IMR-90 (cell line): ENCODE measurements around the gene POLR3A. TPM values are rescaled to one million over a fixed set of nuclear protein-coding genes. Genes with fewer than 3 reads are reported as not detected.

Experiments used
- ATAC-seq: fragments of 200-7000 bp; cut with Tn5 transposase; 2 replicates; pipeline ENCODE4 v1.9.1; 2020; ENCODE audit warnings: low read depth, mild to moderate bottlenecking, moderate library complexity
- BruUV-seq: library from RNA; stranded (reverse); fragments of 400-500 nt; replicated peaks from 2 replicates; lab custom pipeline; 2021; lab: Mats Ljungman, UMichigan
- CTCF ChIA-PET: fragments of 300-600 bp; formaldehyde crosslinking; extraction: SDS; loops from one replicate; lab custom pipeline; 2021; ENCODE audit warnings: antibody characterized with exemption; lab: Yijun Ruan, JAX
- POLR2A ChIA-PET: fragments of 300-600 bp; sonication (Branson Sonifier 250); formaldehyde crosslinking; loops from one replicate; lab custom pipeline; 2022; ENCODE audit warnings: antibody characterized with exemption; ENCODE audit not compliant: unreplicated experiment; lab: Charles Lee
- DNase-seq: peaks from one replicate; pipeline ENCODE4 v3.0.0; 2013
- H2AFZ ChIP-seq: replicated peaks from 2 replicates; pipeline ENCODE3; 2013; ENCODE audit warnings: low read length, mild to moderate bottlenecking; ENCODE audit not compliant: poor library complexity
- H2AK5ac ChIP-seq: 2 replicates; pipeline ENCODE4 v1.6.1; 2013; ENCODE audit warnings: low read depth, low read length, inconsistent platforms
- H2AK9ac ChIP-seq: replicated peaks from 2 replicates; pipeline ENCODE3; 2013; ENCODE audit warnings: mild to moderate bottlenecking, low read depth, low read length, moderate library complexity; ENCODE audit not compliant: poor library complexity
- H2BK120ac ChIP-seq: 2 replicates; pipeline ENCODE4 v1.6.1; 2013; ENCODE audit warnings: low read depth, low read length, inconsistent platforms
- H2BK15ac ChIP-seq: 3 replicates; pipeline ENCODE4 v1.6.1; 2013; ENCODE audit warnings: low read depth, low read length, inconsistent platforms
- H2BK20ac ChIP-seq: 2 replicates; pipeline ENCODE4 v1.6.1; 2013; ENCODE audit warnings: low read depth, mild to moderate bottlenecking, inconsistent platforms, low read length, moderate library complexity
- H2BK5ac ChIP-seq: 2 replicates; pipeline ENCODE4 v1.6.1; 2013; ENCODE audit warnings: mild to moderate bottlenecking, low read depth, low read length, inconsistent platforms; ENCODE audit not compliant: poor library complexity, severe bottlenecking
- H3K14ac ChIP-seq: replicated peaks from 2 replicates; pipeline ENCODE4 v1.6.1; 2013; ENCODE audit warnings: low read depth, low read length, inconsistent platforms
- H3K18ac ChIP-seq: 2 replicates; pipeline ENCODE4 v1.6.1; 2013; ENCODE audit warnings: low read depth, low read length, control low read depth
- H3K23ac ChIP-seq: 2 replicates; pipeline ENCODE4 v1.6.1; 2013; ENCODE audit warnings: low read depth, low read length, inconsistent platforms
- H3K27ac ChIP-seq: 2 replicates; pipeline ENCODE4 v1.5.1; 2013; ENCODE audit warnings: mild to moderate bottlenecking, control low read depth, low read length; ENCODE audit not compliant: insufficient read depth
- H3K27me3 ChIP-seq: 2 replicates; pipeline ENCODE4 v1.6.1; 2013; ENCODE audit warnings: low read length; ENCODE audit not compliant: control insufficient read depth, insufficient read depth
- H3K36me3 ChIP-seq: 2 replicates; pipeline ENCODE4 v1.6.1; 2013; ENCODE audit warnings: low read length, mixed read lengths; ENCODE audit not compliant: control insufficient read depth, insufficient read depth
- H3K4ac ChIP-seq: 2 replicates; pipeline ENCODE4 v1.6.1; 2013; ENCODE audit warnings: low read depth, low read length, inconsistent platforms
- H3K4me1 ChIP-seq: 2 replicates; pipeline ENCODE4 v1.6.1; 2013; ENCODE audit warnings: low read length, mixed read lengths; ENCODE audit not compliant: control insufficient read depth, insufficient read depth
- H3K4me2 ChIP-seq: 2 replicates; pipeline ENCODE4 v1.6.1; 2013; ENCODE audit warnings: low read depth, mild to moderate bottlenecking, control low read depth, low read length, moderate library complexity
- H3K4me3 ChIP-seq: 2 replicates; pipeline ENCODE4 v1.5.1; 2013; ENCODE audit warnings: low read depth, mild to moderate bottlenecking, control low read depth, low read length, moderate library complexity; ENCODE audit not compliant: insufficient read depth
- H3K56ac ChIP-seq: 2 replicates; pipeline ENCODE4 v1.6.1; 2013; ENCODE audit warnings: low read length, inconsistent platforms; ENCODE audit not compliant: insufficient read depth; ENCODE audit errors: extremely low read depth
- H3K79me1 ChIP-seq, 2 experiments: 2 replicates each; pipeline ENCODE4 v1.6.1; 2013; ENCODE audit warnings: low read length in 2 of 2, inconsistent platforms in 1 of 2, low read depth in 1 of 2
- H3K9ac ChIP-seq: 2 replicates; pipeline ENCODE4 v1.6.1; 2013; ENCODE audit warnings: low read depth, low read length, control low read depth
- H3K9me1 ChIP-seq: 2 replicates; pipeline ENCODE4 v1.6.1; 2013; ENCODE audit warnings: low read length, inconsistent platforms; ENCODE audit not compliant: insufficient read depth
- H3K9me3 ChIP-seq: 2 replicates; pipeline ENCODE4 v1.6.1; 2013; ENCODE audit warnings: low read length; ENCODE audit not compliant: control insufficient read depth, insufficient read depth
- H4K20me1 ChIP-seq: 2 replicates; pipeline ENCODE4 v1.6.1; 2013; ENCODE audit warnings: low read length, inconsistent platforms; ENCODE audit not compliant: insufficient read depth
- H4K5ac ChIP-seq: 2 replicates; pipeline ENCODE4 v1.6.1; 2013; ENCODE audit warnings: mild to moderate bottlenecking, low read depth, low read length, control low read depth
- H4K8ac ChIP-seq, 2 experiments: 2 replicates each; pipeline ENCODE4 v1.6.1; 2013; ENCODE audit warnings: low read depth in 2 of 2, low read length in 2 of 2, control low read depth in 1 of 2, inconsistent platforms in 1 of 2
- H4K91ac ChIP-seq: 2 replicates; pipeline ENCODE4 v1.6.1; 2013; ENCODE audit warnings: low read depth, low read length, inconsistent platforms; ENCODE audit not compliant: insufficient read depth
- BHLHE40 ChIP-seq: fragments of 150-350 bp; IDR thresholded peaks from 2 replicates; pipeline ENCODE4 v1.6.1; 2016; ENCODE audit warnings: mild to moderate bottlenecking, low read depth, low read length
- CEBPB ChIP-seq: IDR thresholded peaks from 2 replicates; pipeline ENCODE4 v1.6.1; 2012; ENCODE audit warnings: low read depth, low read length, improper control_type of control experiment
- MAZ ChIP-seq: IDR thresholded peaks from 2 replicates; pipeline ENCODE4 v1.6.1; 2012; ENCODE audit warnings: low read depth, mild to moderate bottlenecking, low read length, improper control_type of control experiment, moderate library complexity, borderline replicate concordance
- POLR2A ChIP-seq: IDR thresholded peaks from 2 replicates; pipeline ENCODE4 v1.6.1; 2012; ENCODE audit warnings: mild to moderate bottlenecking, low read depth, low read length
- RAD21 ChIP-seq: IDR thresholded peaks from 2 replicates; pipeline ENCODE4 v1.6.1; 2012; ENCODE audit warnings: low read length, improper control_type of control experiment
- WGBS, 2 experiments: methylation state at CpG; one replicate each; pipeline versions ENCODE4 v1.1.5 to v1.1.7; 2013; ENCODE audit warnings: missing lambda C conversion rate in 2 of 2; ENCODE audit not compliant: insufficient read length in 1 of 2; ENCODE audit errors: extremely low coverage in 2 of 2; 5-methylcytosine and 5-hydroxymethylcytosine counted together
- dilution Hi-C: fragments of 300-500 bp; cut with HindIII; formaldehyde crosslinking; loops from one replicate; pipeline ENCODE4 v1.14.3; 2018; ENCODE audit warnings: low sequenced_read_pairs; ENCODE audit not compliant: unreplicated experiment
- in situ Hi-C: fragments of 300-500 bp; cut with MboI; formaldehyde crosslinking; loops from 3 replicates; pipeline ENCODE4 v1.14.3; 2019; ENCODE audit warnings: low sequenced_read_pairs, inconsistent platforms, mixed read lengths
- intact Hi-C: fragments of 100-400 bp; cut with micrococcal nuclease; formaldehyde crosslinking; loops from 2 replicates; pipeline ENCODE4 v1.10.0; 2022
- polyA plus RNA-seq, 3 experiments: library from polyadenylated mRNA; depleted of rRNA; stranded (reverse); fragments of >200 nt; gene quantifications; 2 replicates each; pipeline ENCODE4 v1.2.3, GENCODE V29; 2012; ENCODE audit warnings: low replicate concordance in 1 of 3
- total RNA-seq: library from RNA; depleted of rRNA; stranded (reverse); fragments of >200 nt; gene quantifications from 2 replicates; pipeline ENCODE4 v1.2.3, GENCODE V29; 2012

The POLR3A gene
- total and polyA plus RNA-seq, 2 of the 4 experiments (the other 2 are of a cell fraction): 11.9 to 24.4 TPM

DNA sequence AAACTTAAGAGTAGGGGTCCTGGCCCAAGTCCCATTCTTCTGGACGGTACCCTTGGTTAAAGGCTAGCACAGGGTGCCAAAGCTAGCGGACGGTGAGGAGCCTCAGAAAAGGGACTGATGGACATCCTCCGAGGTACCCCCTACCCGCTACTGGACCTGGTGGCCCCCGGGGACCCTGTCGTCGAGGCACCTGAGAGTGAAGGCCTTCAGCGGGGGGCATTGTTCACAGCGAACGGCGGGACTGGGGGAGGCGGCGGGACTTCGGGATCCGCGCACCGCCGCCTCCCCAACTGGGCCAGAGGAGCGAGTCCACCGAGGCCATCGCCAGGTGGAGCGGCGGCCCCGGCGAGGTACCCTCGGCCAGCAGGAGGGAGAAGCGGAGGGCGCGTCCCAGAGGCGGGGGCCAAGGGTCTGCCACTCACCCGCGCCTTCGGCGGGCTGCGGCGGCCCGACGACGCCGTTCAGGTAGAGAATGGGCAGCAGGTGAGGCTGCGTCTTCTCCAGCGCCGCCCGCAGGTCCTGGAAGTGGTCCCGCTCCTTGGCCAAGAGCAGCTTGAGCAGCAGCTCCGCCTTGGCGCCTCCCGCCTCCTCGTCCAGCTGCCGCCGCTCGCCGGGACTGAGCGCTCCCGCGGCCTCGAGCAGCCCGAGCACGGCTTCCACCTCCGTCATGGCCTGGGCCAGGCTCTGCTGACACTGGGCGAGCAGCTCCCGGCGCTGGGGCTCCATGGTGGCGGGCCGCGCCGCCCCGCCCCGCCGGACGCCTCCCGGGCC, 103.3 kb downstream of the POLR3A start:
- peak overlapping the region; percentile 94 for H2AFZ ChIP-seq
- 0 out of 2 replicates have a peak, but pooled peaks cover 3% of the 10 kb centered on the region for H3K9me3 ChIP-seq
- peak overlapping the region; percentile 74 for H2BK5ac ChIP-seq
- H3K9ac ChIP-seq: peak overlapping the region; percentile 92
- POLR2A ChIA-PET: interaction anchor here (0.7 to 1.1 kb wide), 2 partner anchors 11 to 120 kb away, joined by 4 to 11 read pairs; no protein-coding TSS in a partner anchor
- H3K9me1 ChIP-seq: peaks cover 26% of the 10 kb centered on the region
- no peak overlapping the region for H2BK20ac ChIP-seq
- peak overlapping the region; percentile 52 to 59; a peak in 2 of 4 replicates for H4K8ac ChIP-seq
- H2AK9ac ChIP-seq: peak overlapping the region; percentile 95
- H3K23ac ChIP-seq: peak overlapping the region; percentile 66; the same call in 1 of the 2 replicates
- ATAC-seq (peak; percentile 65), DNase-seq (no peak)
- H4K91ac ChIP-seq: peak overlapping the region; percentile 70
- H3K36me3 ChIP-seq: no peaks in the 10 kb centered on the region
- H2BK120ac ChIP-seq: peak overlapping the region; percentile 5; the same call in 1 of the 2 replicates
- WGBS, 2 experiments: 1% methylated on average over 58 of the region's 73 CpGs; no CpG with 5 or more reads in 1 of the 2 experiments
- dilution Hi-C loops (no loop called here), in situ Hi-C loops (no loop called here), intact Hi-C loops (loop anchor here (2.0 to 10.0 kb wide), 3 partner anchors 45 to 99 kb away; partner anchors contain the start of gene POLR3A)
- H3K27me3 ChIP-seq: no peaks in the 10 kb centered on the region
- TF ChIP-seq CEBPB (no peak), POLR2A (no peak), MAZ (0 out of 2 replicates have a peak, but pooled peaks have one; percentile 8), BHLHE40 (no peak), RAD21 (0 out of 2 replicates have a peak, but pooled peaks have one; percentile 10)
- peak overlapping the region; percentile 94 for H3K14ac ChIP-seq
- peak overlapping the region; percentile 93 for H3K4me2 ChIP-seq
- peak overlapping the region; percentile 47; the same call in 1 of the 2 replicates for H3K56ac ChIP-seq
- peak overlapping the region; percentile 71 for H3K4ac ChIP-seq
- H3K18ac ChIP-seq: no peak overlapping the region; the same call in 1 of the 2 replicates
- H2AK5ac ChIP-seq: peak overlapping the region; percentile 86
- CTCF ChIA-PET: no interaction called here
- no peak overlapping the region for H2BK15ac ChIP-seq
- H3K4me1 ChIP-seq: peaks cover 9% of the 10 kb centered on the region
- H3K79me1 ChIP-seq: peaks cover 14 to 53% of the 10 kb centered on the region in 2 experiments
- peak overlapping the region; percentile 76 for H3K27ac ChIP-seq
- BruUV-seq: no TSS peak
- peaks cover 48% of the 10 kb centered on the region for H4K20me1 ChIP-seq
- H4K5ac ChIP-seq: 0 out of 2 replicates have a peak overlapping the region, but pooled peaks have one; percentile 17
- H3K4me3 ChIP-seq: peak overlapping the region; percentile 99
